HG03097 (cell line): ENCODE results near the gene PDS5B.
A peak's percentile ranks its signal among the peaks of the same experiment; 100 is the strongest.
"Not testable (repeated sequence)": the region's sequence is repeated elsewhere in the genome, so short reads cannot be mapped to it uniquely, and the experiment has no call there.

Experiments
- ATAC-seq: cut with Tn5 transposase; IDR thresholded peaks from one replicate; pipeline ENCODE4 v1.9.1; 2021; ENCODE audit not compliant: unreplicated experiment, low FRiP score

The PDS5B gene

GRCh38 chr13:32716201-32716600, 129.9 kb downstream of the PDS5B start:
- ATAC-seq: not testable (repeated sequence)

GRCh38 chr13:32720026-32720425, 133.8 kb downstream of the PDS5B start:
- ATAC-seq: no peak

- ATAC-seq: not testable (repeated sequence)
Observed at GRCh38 chr13:32721131-32722034, 135.1 kb downstream of the PDS5B start.

GRCh38 chr13:32722340-32722739, 136.1 kb downstream of the PDS5B start:
- ATAC-seq: no peak

GRCh38 chr13:32723987-32724386, 137.7 kb downstream of the PDS5B start:
- ATAC-seq: no peak

- no peak for ATAC-seq
Observed at GRCh38 chr13:32726374-32727037, 140.3 kb downstream of the PDS5B start.

GRCh38 chr13:32728327-32728726, 142.1 kb downstream of the PDS5B start:
- no peak for ATAC-seq

- not testable (repeated sequence) for ATAC-seq
Observed at GRCh38 chr13:32729097-32729496, 142.8 kb downstream of the PDS5B start.

- ATAC-seq: no peak
Observed at GRCh38 chr13:32731074-32731473, 144.8 kb downstream of the PDS5B start.

- ATAC-seq: no peak
Observed at GRCh38 chr13:32731576-32731975, 145.3 kb downstream of the PDS5B start.

GRCh38 chr13:32733690-32734089, 147.4 kb downstream of the PDS5B start:
- no peak for ATAC-seq

GRCh38 chr13:32734511-32734910, 148.3 kb downstream of the PDS5B start:
- no peak for ATAC-seq

GRCh38 chr13:32735859-32736258, 149.6 kb downstream of the PDS5B start:
- no peak for ATAC-seq

- ATAC-seq: no peak
Observed at GRCh38 chr13:32736648-32737047, 150.4 kb downstream of the PDS5B start.

GRCh38 chr13:32737111-32737571, 150.9 kb downstream of the PDS5B start:
- peak; percentile 62 for ATAC-seq

GRCh38 chr13:32737679-32738078, 151.4 kb downstream of the PDS5B start:
- ATAC-seq: peak; percentile 61

GRCh38 chr13:32745509-32745908, 159.3 kb downstream of the PDS5B start:
- no peak for ATAC-seq

GRCh38 chr13:32746474-32746873, 160.2 kb downstream of the PDS5B start:
- no peak for ATAC-seq

GRCh38 chr13:32748305-32748704, 162.1 kb downstream of the PDS5B start:
- no peak for ATAC-seq

GRCh38 chr13:32751340-32751739, 165.1 kb downstream of the PDS5B start:
- ATAC-seq: no peak

GRCh38 chr13:32752311-32752710, 166.1 kb downstream of the PDS5B start:
- ATAC-seq: no peak
